B cell (primary cell): ENCODE measurements around the gene MRPS23.

ENCODE experiments used
- EZH2 ChIP-seq: IDR thresholded peaks from 2 replicates; pipeline ENCODE4 v1.6.1; 2012; ENCODE audit warnings: borderline replicate concordance, low read depth, mild to moderate bottlenecking, moderate library complexity, low read length; ENCODE audit not compliant: insufficient read depth, poor library complexity, severe bottlenecking
- TF ChIP-seq, protein P1 (sequence below): fragments of 200-600 bp; IDR thresholded peaks from one replicate; pipeline ENCODE4 v1.8.0; 2022; ENCODE audit warnings: antibody characterized with exemption, mild to moderate bottlenecking

DNA sequence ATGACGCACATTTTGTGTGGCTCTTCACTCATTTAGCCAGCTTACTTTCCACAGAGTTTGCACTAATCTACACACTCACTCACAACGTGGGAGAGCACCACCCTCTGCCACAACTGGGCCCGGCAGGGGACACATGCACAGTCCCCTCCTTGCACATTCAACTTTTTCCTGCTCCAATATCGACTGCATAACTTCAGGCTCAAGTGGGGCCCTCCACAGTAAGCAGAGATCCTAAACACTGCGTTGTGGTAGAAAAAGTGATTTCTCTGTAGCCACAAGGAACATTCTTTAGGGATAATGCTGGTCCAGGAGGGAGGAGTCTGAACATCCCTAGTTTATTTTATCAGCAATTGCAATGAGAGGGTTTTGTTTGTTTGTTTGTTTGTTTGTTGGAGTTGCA lies 40.0 kb downstream of the MRPS23 start:
- no peak for TF ChIP-seq EZH2
- TF ChIP-seq, protein P1, sequence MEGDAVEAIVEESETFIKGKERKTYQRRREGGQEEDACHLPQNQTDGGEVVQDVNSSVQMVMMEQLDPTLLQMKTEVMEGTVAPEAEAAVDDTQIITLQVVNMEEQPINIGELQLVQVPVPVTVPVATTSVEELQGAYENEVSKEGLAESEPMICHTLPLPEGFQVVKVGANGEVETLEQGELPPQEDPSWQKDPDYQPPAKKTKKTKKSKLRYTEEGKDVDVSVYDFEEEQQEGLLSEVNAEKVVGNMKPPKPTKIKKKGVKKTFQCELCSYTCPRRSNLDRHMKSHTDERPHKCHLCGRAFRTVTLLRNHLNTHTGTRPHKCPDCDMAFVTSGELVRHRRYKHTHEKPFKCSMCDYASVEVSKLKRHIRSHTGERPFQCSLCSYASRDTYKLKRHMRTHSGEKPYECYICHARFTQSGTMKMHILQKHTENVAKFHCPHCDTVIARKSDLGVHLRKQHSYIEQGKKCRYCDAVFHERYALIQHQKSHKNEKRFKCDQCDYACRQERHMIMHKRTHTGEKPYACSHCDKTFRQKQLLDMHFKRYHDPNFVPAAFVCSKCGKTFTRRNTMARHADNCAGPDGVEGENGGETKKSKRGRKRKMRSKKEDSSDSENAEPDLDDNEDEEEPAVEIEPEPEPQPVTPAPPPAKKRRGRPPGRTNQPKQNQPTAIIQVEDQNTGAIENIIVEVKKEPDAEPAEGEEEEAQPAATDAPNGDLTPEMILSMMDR, result no peak
